HG02943 (cell line): ENCODE results near the gene ANTKMT.

Experiments
- ATAC-seq: cut with Tn5 transposase; IDR thresholded peaks from one replicate; pipeline ENCODE4 v1.9.1; 2021; ENCODE audit warnings: mild to moderate bottlenecking, low read depth, moderate library complexity; ENCODE audit not compliant: unreplicated experiment

The ANTKMT gene

GRCh38 chr16:760545-761343 is 39.8 kb downstream of the ANTKMT start, which contains the start of gene MSLN:
TSS of gene MSLN (plus strand) at chr16:760734. CDS start at chr16:762681, 1,947 bp downstream.
- ATAC-seq: no peak

- ATAC-seq: no peak
Observed at GRCh38 chr16:761625-762513, 40.9 kb downstream of the ANTKMT start.

- ATAC-seq: no peak
Observed at GRCh38 chr16:762595-763268, 41.8 kb downstream of the ANTKMT start.

- ATAC-seq: no peak
Observed at GRCh38 chr16:763369-764183, 42.6 kb downstream of the ANTKMT start.

- ATAC-seq: no peak
Observed at GRCh38 chr16:764184-764750, 43.3 kb downstream of the ANTKMT start.

GRCh38 chr16:764848-765487 is 44.0 kb downstream of the ANTKMT start:
- ATAC-seq: no peak

GRCh38 chr16:765488-765865 is 44.5 kb downstream of the ANTKMT start:
- no peak for ATAC-seq

GRCh38 chr16:766008-766819 is 45.3 kb downstream of the ANTKMT start:
- ATAC-seq: no peak

- no peak for ATAC-seq
Observed at GRCh38 chr16:766820-767640, 46.1 kb downstream of the ANTKMT start.

GRCh38 chr16:767743-768235 is 46.8 kb downstream of the ANTKMT start:
- ATAC-seq: no peak

GRCh38 chr16:768428-768827 is 47.5 kb downstream of the ANTKMT start:
- no peak for ATAC-seq

- no peak for ATAC-seq
Observed at GRCh38 chr16:769184-769784, 48.3 kb downstream of the ANTKMT start.

- no peak for ATAC-seq
Observed at GRCh38 chr16:769934-770333, 49.0 kb downstream of the ANTKMT start.

- no peak for ATAC-seq
Observed at GRCh38 chr16:770411-770810, 49.5 kb downstream of the ANTKMT start.
